WTC11 (cell line): ENCODE results near the gene ALCAM. TPM values are rescaled to one million over a fixed set of nuclear protein-coding genes. Genes with fewer than 3 reads are reported as not detected.

Source experiments
- ATAC-seq: fragments of 200-7000 bp; cut with Tn5 transposase; 2 replicates; pipeline ENCODE4 v1.10.0; 2021; ENCODE audit warnings: mild to moderate bottlenecking, moderate library complexity
- CTCF ChIA-PET: fragments of 300-600 bp; sonication (Branson Sonifier 250); formaldehyde crosslinking; loops from one replicate; lab custom pipeline; 2021; ENCODE audit warnings: antibody characterized with exemption; lab: Charles Lee
- POLR2A ChIA-PET: fragments of 350-600 bp; sonication (Branson Sonifier 250); formaldehyde crosslinking; loops from one replicate; lab custom pipeline; 2021; ENCODE audit warnings: antibody characterized with exemption; lab: Charles Lee
- DNase-seq: peaks from one replicate; pipeline ENCODE4 v3.0.0; 2021; ENCODE audit warnings: low spot score
- H3K27ac Mint-ChIP-seq: 2 replicates; pipeline ENCODE4 v1.8.0; 2021; ENCODE audit warnings: mixed read lengths
- H3K27me3 Mint-ChIP-seq: 2 replicates; pipeline ENCODE4 v1.8.0; 2021; ENCODE audit warnings: low read depth, mild to moderate bottlenecking, moderate library complexity, mixed read lengths
- H3K36me3 Mint-ChIP-seq: 2 replicates; pipeline ENCODE4 v1.8.0; 2021; ENCODE audit warnings: mixed read lengths
- H3K4me1 Mint-ChIP-seq: 2 replicates; pipeline ENCODE4 v1.8.0; 2022; ENCODE audit warnings: mixed read lengths
- H3K4me3 Mint-ChIP-seq: 2 replicates; pipeline ENCODE4 v1.8.0; 2021; ENCODE audit warnings: mild to moderate bottlenecking, moderate library complexity, mixed read lengths
- H3K9me3 Mint-ChIP-seq: 2 replicates; pipeline ENCODE4 v1.8.0; 2021; ENCODE audit warnings: mixed read lengths
- ATF2 ChIP-seq: sonication (generic); formaldehyde crosslinking; IDR thresholded peaks from 2 replicates; pipeline ENCODE4 v1.8.1; 2022; ENCODE audit warnings: low read depth, missing genetic modification reagents, borderline replicate concordance
- CREB1 ChIP-seq: sonication (generic); formaldehyde crosslinking; IDR thresholded peaks from 2 replicates; pipeline ENCODE4 v1.8.0; 2023; ENCODE audit warnings: mild to moderate bottlenecking, missing genetic modification reagents
- CREM ChIP-seq: sonication (generic); formaldehyde crosslinking; IDR thresholded peaks from 2 replicates; pipeline ENCODE4 v1.8.1; 2022; ENCODE audit warnings: mild to moderate bottlenecking, missing genetic modification reagents, moderate library complexity
- E2F4 ChIP-seq: sonication (generic); formaldehyde crosslinking; IDR thresholded peaks from 2 replicates; pipeline ENCODE4 v1.8.1; 2022; ENCODE audit warnings: low read depth, mild to moderate bottlenecking, moderate library complexity, missing genetic modification reagents, borderline replicate concordance
- ELF4 ChIP-seq: sonication (generic); formaldehyde crosslinking; IDR thresholded peaks from 2 replicates; pipeline ENCODE4 v1.8.1; 2022; ENCODE audit warnings: low read depth, mild to moderate bottlenecking, moderate library complexity, missing genetic modification reagents
- GRHL2 ChIP-seq: fragments of 250-450 bp; sonication (Bioruptor Pico); IDR thresholded peaks from 2 replicates; pipeline ENCODE4 v1.8.0; 2022; ENCODE audit warnings: mild to moderate bottlenecking, moderate library complexity; ENCODE audit not compliant: insufficient replicate concordance, severe bottlenecking
- IRF2 ChIP-seq: sonication (generic); formaldehyde crosslinking; IDR thresholded peaks from 2 replicates; pipeline ENCODE4 v1.8.0; 2022; ENCODE audit warnings: low read depth, missing genetic modification reagents, borderline replicate concordance
- MLX ChIP-seq: sonication (generic); formaldehyde crosslinking; IDR thresholded peaks from 2 replicates; pipeline ENCODE4 v1.8.1; 2023; ENCODE audit warnings: mild to moderate bottlenecking, missing genetic modification reagents, moderate library complexity
- MYBL2 ChIP-seq: sonication (generic); formaldehyde crosslinking; IDR thresholded peaks from 2 replicates; pipeline ENCODE4 v1.8.1; 2023; ENCODE audit warnings: mild to moderate bottlenecking, moderate library complexity, missing genetic modification reagents
- NR2C2 ChIP-seq: sonication (generic); formaldehyde crosslinking; IDR thresholded peaks from 2 replicates; pipeline ENCODE4 v1.8.0; 2022; ENCODE audit warnings: mild to moderate bottlenecking, missing genetic modification reagents
- SMAD3 ChIP-seq: sonication (generic); formaldehyde crosslinking; IDR thresholded peaks from 2 replicates; pipeline ENCODE4 v1.8.0; 2022; ENCODE audit warnings: missing genetic modification reagents, mild to moderate bottlenecking, borderline replicate concordance
- SOX15 ChIP-seq: fragments of 250-450 bp; sonication (Bioruptor Pico); IDR thresholded peaks from 2 replicates; pipeline ENCODE4 v1.9.0; 2021; ENCODE audit warnings: mild to moderate bottlenecking
- TEAD1 ChIP-seq: sonication (generic); formaldehyde crosslinking; IDR thresholded peaks from 2 replicates; pipeline ENCODE4 v1.8.0; 2022; ENCODE audit warnings: mild to moderate bottlenecking, missing genetic modification reagents
- TEAD4 ChIP-seq: sonication (generic); formaldehyde crosslinking; IDR thresholded peaks from 2 replicates; pipeline ENCODE4 v1.8.0; 2022; ENCODE audit warnings: mild to moderate bottlenecking, missing genetic modification reagents
- USF2 ChIP-seq: sonication (generic); formaldehyde crosslinking; IDR thresholded peaks from 2 replicates; pipeline ENCODE4 v1.8.1; 2023; ENCODE audit warnings: mild to moderate bottlenecking, missing genetic modification reagents, moderate library complexity
- ZBTB21 ChIP-seq: sonication (generic); formaldehyde crosslinking; IDR thresholded peaks from 2 replicates; pipeline ENCODE4 v1.8.1; 2023; ENCODE audit warnings: mild to moderate bottlenecking, missing genetic modification reagents, borderline replicate concordance
- ZNF423 ChIP-seq: fragments of 250-450 bp; sonication (Bioruptor Pico); IDR thresholded peaks from 2 replicates; pipeline ENCODE4 v2.1.2; 2022; ENCODE audit warnings: mild to moderate bottlenecking, moderate library complexity
- total RNA-seq: library from RNA; stranded (reverse); gene quantifications from 3 replicates; pipeline ENCODE4 v1.2.3, GENCODE V29; 2021
- TF ChIP-seq, protein P1 (sequence below): fragments of 250-450 bp; sonication (Bioruptor Pico); IDR thresholded peaks from 2 replicates; pipeline ENCODE4 v1.9.0; 2021; ENCODE audit warnings: mild to moderate bottlenecking
- TF ChIP-seq, protein P2 (sequence below): fragments of 250-450 bp; sonication (Bioruptor Pico); IDR thresholded peaks from 2 replicates; pipeline ENCODE4 v1.9.0; 2021; ENCODE audit warnings: moderate library complexity, mild to moderate bottlenecking, inconsistent platforms, borderline replicate concordance
- TF ChIP-seq, protein P3 (sequence below): sonication (generic); formaldehyde crosslinking; IDR thresholded peaks from 2 replicates; pipeline ENCODE4 v1.8.0; 2022; ENCODE audit warnings: mild to moderate bottlenecking, missing genetic modification reagents
- TF ChIP-seq, protein P4 (sequence below): sonication (generic); formaldehyde crosslinking; IDR thresholded peaks from 2 replicates; pipeline ENCODE4 v1.8.0; 2023; ENCODE audit warnings: mild to moderate bottlenecking, missing genetic modification reagents
- TF ChIP-seq, protein P5 (sequence below): sonication (generic); formaldehyde crosslinking; IDR thresholded peaks from 2 replicates; pipeline ENCODE4 v1.8.0; 2023; ENCODE audit warnings: missing genetic modification reagents
- TF ChIP-seq, protein P6 (sequence below): sonication (generic); formaldehyde crosslinking; conservative IDR thresholded peaks from 2 replicates; pipeline ENCODE4 v1.8.1; 2022; ENCODE audit warnings: mild to moderate bottlenecking, missing genetic modification reagents

Gene ALCAM
- total RNA-seq, 1 experiment from 2014 or later = 30.7 TPM

- ChIA-PET CTCF (no interaction called here), POLR2A (interaction anchor here (0.6 kb wide), 1 partner anchor 581 kb away, joined by 10 read pairs; no protein-coding TSS in a partner anchor)
- H3K27me3 Mint-ChIP-seq = no peaks in the 10 kb centered on the region
- DNase-seq = no peak
- H3K4me3 Mint-ChIP-seq = no peak overlapping the region
- H3K27ac Mint-ChIP-seq = peak overlapping the region; percentile 60
- peaks cover 23% of the 10 kb centered on the region for H3K36me3 Mint-ChIP-seq
- peaks cover 26% of the 10 kb centered on the region for H3K4me1 Mint-ChIP-seq
- peaks cover 26% of the 10 kb centered on the region for H3K9me3 Mint-ChIP-seq
- ATAC-seq = no peak; the same call in 1 of the 2 replicates
- TF ChIP-seq, protein P1, sequence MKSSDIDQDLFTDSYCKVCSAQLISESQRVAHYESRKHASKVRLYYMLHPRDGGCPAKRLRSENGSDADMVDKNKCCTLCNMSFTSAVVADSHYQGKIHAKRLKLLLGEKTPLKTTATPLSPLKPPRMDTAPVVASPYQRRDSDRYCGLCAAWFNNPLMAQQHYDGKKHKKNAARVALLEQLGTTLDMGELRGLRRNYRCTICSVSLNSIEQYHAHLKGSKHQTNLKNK (CRISPR knock-in tag) = no peak
- TF ChIP-seq NR2C2 (no peak), SMAD3 (no peak), USF2 (CRISPR knock-in tag) (no peak), ELF4 (CRISPR knock-in tag) (no peak), E2F4 (CRISPR knock-in tag) (no peak), SOX15 (CRISPR knock-in tag) (no peak), ZBTB21 (CRISPR knock-in tag) (no peak), IRF2 (CRISPR knock-in tag) (no peak), MYBL2 (no peak), TEAD4 (CRISPR knock-in tag) (no peak), ATF2 (CRISPR knock-in tag) (no peak)
- TF ChIP-seq, protein P2, sequence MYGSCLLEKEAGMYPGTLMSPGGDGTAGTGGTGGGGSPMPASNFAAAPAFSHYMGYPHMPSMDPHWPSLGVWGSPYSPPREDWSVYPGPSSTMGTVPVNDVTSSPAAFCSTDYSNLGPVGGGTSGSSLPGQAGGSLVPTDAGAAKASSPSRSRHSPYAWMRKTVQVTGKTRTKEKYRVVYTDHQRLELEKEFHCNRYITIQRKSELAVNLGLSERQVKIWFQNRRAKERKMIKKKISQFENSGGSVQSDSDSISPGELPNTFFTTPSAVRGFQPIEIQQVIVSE (CRISPR knock-in tag) = no peak
- TF ChIP-seq, protein P3, sequence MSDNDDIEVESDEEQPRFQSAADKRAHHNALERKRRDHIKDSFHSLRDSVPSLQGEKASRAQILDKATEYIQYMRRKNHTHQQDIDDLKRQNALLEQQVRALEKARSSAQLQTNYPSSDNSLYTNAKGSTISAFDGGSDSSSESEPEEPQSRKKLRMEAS (CRISPR knock-in tag) = no peak
- TF ChIP-seq, protein P4, sequence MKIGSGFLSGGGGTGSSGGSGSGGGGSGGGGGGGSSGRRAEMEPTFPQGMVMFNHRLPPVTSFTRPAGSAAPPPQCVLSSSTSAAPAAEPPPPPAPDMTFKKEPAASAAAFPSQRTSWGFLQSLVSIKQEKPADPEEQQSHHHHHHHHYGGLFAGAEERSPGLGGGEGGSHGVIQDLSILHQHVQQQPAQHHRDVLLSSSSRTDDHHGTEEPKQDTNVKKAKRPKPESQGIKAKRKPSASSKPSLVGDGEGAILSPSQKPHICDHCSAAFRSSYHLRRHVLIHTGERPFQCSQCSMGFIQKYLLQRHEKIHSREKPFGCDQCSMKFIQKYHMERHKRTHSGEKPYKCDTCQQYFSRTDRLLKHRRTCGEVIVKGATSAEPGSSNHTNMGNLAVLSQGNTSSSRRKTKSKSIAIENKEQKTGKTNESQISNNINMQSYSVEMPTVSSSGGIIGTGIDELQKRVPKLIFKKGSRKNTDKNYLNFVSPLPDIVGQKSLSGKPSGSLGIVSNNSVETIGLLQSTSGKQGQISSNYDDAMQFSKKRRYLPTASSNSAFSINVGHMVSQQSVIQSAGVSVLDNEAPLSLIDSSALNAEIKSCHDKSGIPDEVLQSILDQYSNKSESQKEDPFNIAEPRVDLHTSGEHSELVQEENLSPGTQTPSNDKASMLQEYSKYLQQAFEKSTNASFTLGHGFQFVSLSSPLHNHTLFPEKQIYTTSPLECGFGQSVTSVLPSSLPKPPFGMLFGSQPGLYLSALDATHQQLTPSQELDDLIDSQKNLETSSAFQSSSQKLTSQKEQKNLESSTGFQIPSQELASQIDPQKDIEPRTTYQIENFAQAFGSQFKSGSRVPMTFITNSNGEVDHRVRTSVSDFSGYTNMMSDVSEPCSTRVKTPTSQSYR (CRISPR knock-in tag) = no peak
- TF ChIP-seq, all 79 proteins: peak for 0
Observed at GRCh38 chr3:105495021-105495420, 128.3 kb downstream of the ALCAM start.

GRCh38 chr3:105496343-105496742, 129.6 kb downstream of the ALCAM start:
- Mint-ChIP-seq H3K27me3 (no peaks in the 10 kb centered on the region), H3K4me1 (peaks cover 32% of the 10 kb centered on the region), H3K9me3 (peaks cover 13% of the 10 kb centered on the region), H3K27ac (peak overlapping the region; percentile 72; the same call in 1 of the 2 replicates), H3K36me3 (peaks cover 10% of the 10 kb centered on the region), H3K4me3 (no peak overlapping the region; the same call in 1 of the 2 replicates)
- CTCF ChIA-PET = no interaction called here
- DNase-seq = no peak
- POLR2A ChIA-PET = no interaction called here
- TF ChIP-seq, protein P5, sequence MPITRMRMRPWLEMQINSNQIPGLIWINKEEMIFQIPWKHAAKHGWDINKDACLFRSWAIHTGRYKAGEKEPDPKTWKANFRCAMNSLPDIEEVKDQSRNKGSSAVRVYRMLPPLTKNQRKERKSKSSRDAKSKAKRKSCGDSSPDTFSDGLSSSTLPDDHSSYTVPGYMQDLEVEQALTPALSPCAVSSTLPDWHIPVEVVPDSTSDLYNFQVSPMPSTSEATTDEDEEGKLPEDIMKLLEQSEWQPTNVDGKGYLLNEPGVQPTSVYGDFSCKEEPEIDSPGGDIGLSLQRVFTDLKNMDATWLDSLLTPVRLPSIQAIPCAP (CRISPR knock-in tag) = no peak
- TF ChIP-seq, protein P6, sequence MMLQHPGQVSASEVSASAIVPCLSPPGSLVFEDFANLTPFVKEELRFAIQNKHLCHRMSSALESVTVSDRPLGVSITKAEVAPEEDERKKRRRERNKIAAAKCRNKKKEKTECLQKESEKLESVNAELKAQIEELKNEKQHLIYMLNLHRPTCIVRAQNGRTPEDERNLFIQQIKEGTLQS = no peak
- no peak for TF ChIP-seq GRHL2 (CRISPR knock-in tag)
- no peak for TF ChIP-seq ZNF423 (CRISPR knock-in tag)
- TF ChIP-seq CREB1 (CRISPR knock-in tag) = no peak
- TF ChIP-seq TEAD1 (CRISPR knock-in tag) = no peak
- no peak for TF ChIP-seq MLX
- TF ChIP-seq TEAD4 (CRISPR knock-in tag) = no peak
- no peak for TF ChIP-seq CREM (CRISPR knock-in tag)
- peak; percentile 68 for ATAC-seq
